OCI-LY7 (cell line): ENCODE results near the gene ST3GAL3. TPM values are rescaled to one million over a fixed set of nuclear protein-coding genes. Genes with fewer than 3 reads are reported as not detected.

Experiments
- BruUV-seq: library from RNA; stranded (reverse); fragments of 400-500 nt; replicated peaks from 2 replicates; lab custom pipeline; 2021; lab: Mats Ljungman, UMichigan
- CTCF ChIA-PET: fragments of 300-600 bp; sonication (Branson Sonifier 250); formaldehyde crosslinking; loops from one replicate; lab custom pipeline; 2022; ENCODE audit warnings: antibody characterized with exemption; ENCODE audit not compliant: unreplicated experiment; lab: Charles Lee
- POLR2A ChIA-PET: fragments of 300-600 bp; sonication (Branson Sonifier 250); formaldehyde crosslinking; loops from one replicate; lab custom pipeline; 2022; ENCODE audit warnings: antibody characterized with exemption; lab: Charles Lee
- DNase-seq: peaks from one replicate; pipeline ENCODE4 v3.0.0-alpha.2; 2015; ENCODE audit warnings: low spot score
- H2AFZ ChIP-seq: fragments of 200-600 bp; sonication (generic), shearing (Covaris generic); 2 replicates; pipeline ENCODE4 v1.6.1; 2014; ENCODE audit warnings: mild to moderate bottlenecking, antibody characterized with exemption, low read length, moderate library complexity
- H3K27ac ChIP-seq: fragments of 200-600 bp; sonication (generic); 2 replicates; pipeline ENCODE4 v1.5.1; 2014; ENCODE audit warnings: mixed run types, low read depth, mild to moderate bottlenecking, moderate library complexity, low read length, inconsistent platforms; ENCODE audit not compliant: poor library complexity, severe bottlenecking
- H3K36me3 ChIP-seq: fragments of 200-600 bp; sonication (generic); 2 replicates; pipeline ENCODE4 v1.6.1; 2014; ENCODE audit warnings: mild to moderate bottlenecking, antibody characterized with exemption, low read length, moderate library complexity, mixed read lengths; ENCODE audit not compliant: insufficient read depth
- H3K4me1 ChIP-seq: fragments of 200-600 bp; sonication (generic); 2 replicates; pipeline ENCODE4 v1.5.1; 2014; ENCODE audit warnings: mild to moderate bottlenecking, low read length; ENCODE audit not compliant: insufficient read depth, poor library complexity, severe bottlenecking
- H3K4me2 ChIP-seq: fragments of 200-600 bp; sonication (generic); 2 replicates; pipeline ENCODE4 v1.6.1; 2014; ENCODE audit warnings: mild to moderate bottlenecking, low read length
- H3K4me3 ChIP-seq: fragments of 200-600 bp; sonication (generic); 2 replicates; pipeline ENCODE4 v1.5.1; 2014; ENCODE audit warnings: mild to moderate bottlenecking, low read depth, low read length; ENCODE audit not compliant: poor library complexity, severe bottlenecking
- H3K79me2 ChIP-seq: fragments of 200-600 bp; sonication (generic); 2 replicates; pipeline ENCODE4 v1.6.1; 2016; ENCODE audit warnings: low read depth, mild to moderate bottlenecking, low read length, moderate library complexity, mixed read lengths; ENCODE audit not compliant: insufficient read depth
- H3K9me2 ChIP-seq: fragments of 200-600 bp; sonication (generic); 2 replicates; pipeline ENCODE4 v1.6.1; 2016; ENCODE audit warnings: mild to moderate bottlenecking, low read length, mixed read lengths; ENCODE audit not compliant: insufficient read depth
- H3K9me3 ChIP-seq: fragments of 200-600 bp; sonication (generic); 2 replicates; pipeline ENCODE4 v1.6.1; 2014; ENCODE audit warnings: mild to moderate bottlenecking, mixed run types, low read length, mixed read lengths
- H4K20me1 ChIP-seq: fragments of 200-600 bp; sonication (generic); 2 replicates; pipeline ENCODE4 v1.6.1; 2014; ENCODE audit warnings: mild to moderate bottlenecking, antibody characterized with exemption, low read length, moderate library complexity, mixed read lengths; ENCODE audit not compliant: insufficient read depth
- EZH2phosphoT487 ChIP-seq: fragments of 200-600 bp; sonication (generic); IDR thresholded peaks from 2 replicates; pipeline ENCODE4 v1.6.1; 2018; ENCODE audit warnings: low read depth, borderline replicate concordance, mild to moderate bottlenecking, mixed run types, antibody characterized with exemption, low read length, moderate library complexity, mixed read lengths
- intact Hi-C: fragments of 100-400 bp; cut with micrococcal nuclease; formaldehyde crosslinking; loops from one replicate; pipeline ENCODE4 v1.10.0; 2022; ENCODE audit not compliant: unreplicated experiment
- total RNA-seq, 2 experiments: library from RNA; depleted of rRNA in 1 of 2; stranded (reverse); fragments of >200 nt in 1 of 2; shearing (Covaris generic) in 1 of 2; gene quantifications; 2 replicates each; pipeline ENCODE4 v1.2.3, GENCODE V29; 2014 to 2022
- TF ChIP-seq, protein P1 (sequence below): fragments of 200-600 bp; sonication (generic); conservative IDR thresholded peaks from 2 replicates; pipeline ENCODE4 v1.5.1; 2014; ENCODE audit warnings: mild to moderate bottlenecking, antibody characterized with exemption, low read length, moderate library complexity, mixed read lengths

Gene ST3GAL3
- total RNA-seq, 2 experiments from 2014 or later, result 24.0 to 45.0 TPM

DNA sequence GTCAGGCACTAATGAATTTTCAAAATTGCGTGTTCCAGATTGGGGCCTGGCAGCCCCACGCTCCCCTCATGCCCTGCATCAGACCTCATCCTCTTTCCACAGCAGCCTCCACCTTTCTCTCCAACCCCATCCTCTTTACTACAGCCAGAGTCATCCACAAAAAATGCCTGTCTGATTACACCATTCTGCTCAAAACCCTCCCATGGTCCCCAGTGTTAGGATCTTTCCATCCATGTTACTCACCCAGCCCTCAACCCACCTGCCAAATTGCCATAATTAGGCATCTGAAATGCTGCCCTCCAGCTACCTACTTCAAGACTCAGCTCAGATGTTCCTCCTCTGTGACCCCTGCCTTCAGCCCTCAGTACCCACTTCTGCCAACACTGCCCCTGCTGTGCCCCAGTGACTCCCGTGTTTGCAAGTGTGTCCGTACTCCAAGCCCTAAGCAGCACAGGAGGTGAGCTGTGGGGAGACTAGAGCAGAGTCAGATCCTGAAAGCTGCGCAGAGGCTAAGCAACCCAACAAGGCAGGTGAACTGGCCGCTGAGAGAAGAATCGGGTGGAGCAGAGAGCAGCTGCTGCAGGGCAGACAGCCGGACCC is 225.6 kb downstream of the ST3GAL3 start:
- no peaks in the 10 kb centered on the region for H3K36me3 ChIP-seq
- no peak overlapping the region for H2AFZ ChIP-seq
- intact Hi-C loops, result loop anchor here (5.0 kb wide), 1 partner anchor 96 kb away; no protein-coding TSS in a partner anchor
- H3K9me3 ChIP-seq, result no peaks in the 10 kb centered on the region
- TF ChIP-seq, protein P1, sequence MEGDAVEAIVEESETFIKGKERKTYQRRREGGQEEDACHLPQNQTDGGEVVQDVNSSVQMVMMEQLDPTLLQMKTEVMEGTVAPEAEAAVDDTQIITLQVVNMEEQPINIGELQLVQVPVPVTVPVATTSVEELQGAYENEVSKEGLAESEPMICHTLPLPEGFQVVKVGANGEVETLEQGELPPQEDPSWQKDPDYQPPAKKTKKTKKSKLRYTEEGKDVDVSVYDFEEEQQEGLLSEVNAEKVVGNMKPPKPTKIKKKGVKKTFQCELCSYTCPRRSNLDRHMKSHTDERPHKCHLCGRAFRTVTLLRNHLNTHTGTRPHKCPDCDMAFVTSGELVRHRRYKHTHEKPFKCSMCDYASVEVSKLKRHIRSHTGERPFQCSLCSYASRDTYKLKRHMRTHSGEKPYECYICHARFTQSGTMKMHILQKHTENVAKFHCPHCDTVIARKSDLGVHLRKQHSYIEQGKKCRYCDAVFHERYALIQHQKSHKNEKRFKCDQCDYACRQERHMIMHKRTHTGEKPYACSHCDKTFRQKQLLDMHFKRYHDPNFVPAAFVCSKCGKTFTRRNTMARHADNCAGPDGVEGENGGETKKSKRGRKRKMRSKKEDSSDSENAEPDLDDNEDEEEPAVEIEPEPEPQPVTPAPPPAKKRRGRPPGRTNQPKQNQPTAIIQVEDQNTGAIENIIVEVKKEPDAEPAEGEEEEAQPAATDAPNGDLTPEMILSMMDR, result no peak
- TF ChIP-seq EZH2phosphoT487, result no peak
- H3K9me2 ChIP-seq, result no peaks in the 10 kb centered on the region
- H3K4me1 ChIP-seq, result no peaks in the 10 kb centered on the region
- no peak overlapping the region for H3K4me3 ChIP-seq
- no peaks in the 10 kb centered on the region for H3K79me2 ChIP-seq
- no TSS peak for BruUV-seq
- no peaks in the 10 kb centered on the region for H4K20me1 ChIP-seq
- ChIA-PET POLR2A (no interaction called here), CTCF (interaction anchor here (1.0 kb wide), 1 partner anchor 169 kb away, joined by 3 read pairs; no protein-coding TSS in a partner anchor)
- no peak overlapping the region for H3K4me2 ChIP-seq
- no peak for DNase-seq
- no peak overlapping the region for H3K27ac ChIP-seq

DNA sequence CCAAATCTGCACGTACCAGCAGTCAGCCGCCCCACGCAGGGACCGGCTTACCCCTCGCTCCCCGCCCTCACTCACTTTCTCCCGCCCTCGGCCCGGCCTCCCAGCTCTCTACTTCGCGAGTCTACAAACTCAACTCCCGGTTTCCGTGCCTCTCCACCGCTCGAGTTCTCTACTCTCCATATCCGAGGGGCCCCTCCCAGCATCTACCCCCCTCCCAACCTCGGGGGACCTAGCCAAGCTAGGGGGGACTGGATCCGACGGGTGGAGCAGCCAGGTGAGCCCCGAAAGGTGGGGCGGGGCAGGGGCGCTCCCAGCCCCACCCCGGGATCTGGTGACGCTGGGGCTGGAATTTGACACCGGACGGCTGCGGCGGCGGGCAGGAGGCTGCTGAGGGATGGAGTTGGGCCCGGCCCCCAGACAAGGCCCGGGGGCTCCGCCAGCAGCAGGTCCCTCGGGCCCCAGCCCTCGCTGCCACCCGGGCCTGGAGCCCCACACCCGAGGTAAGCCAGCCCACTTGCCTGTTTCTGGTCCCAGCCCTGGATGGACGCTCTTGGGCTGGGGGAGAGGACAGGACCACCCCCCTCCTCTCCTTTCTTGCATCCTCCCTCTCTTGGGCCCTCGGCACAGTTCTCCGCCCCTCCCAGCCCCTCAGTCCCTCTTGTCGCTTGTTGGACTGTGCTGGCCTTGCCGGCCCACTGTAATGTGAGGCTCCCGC is 226.2 kb downstream of the ST3GAL3 start, which contains the start of gene ARTN:
Gene ARTN (plus strand): TSS at position 416 of the 715 bp plus-strand sequence. CDS start 1,856 bp downstream, outside the sequence.
- Histone ChIP-seq H3K79me2 (no peaks in the 10 kb centered on the region), H3K4me2 (peak within 1 kb of the TSS; percentile 17; the same call in 1 of the 2 replicates), H3K4me1 (no peaks in the 10 kb centered on the region), H3K9me2 (no peaks in the 10 kb centered on the region), H3K36me3 (no peaks in the 10 kb centered on the region), H3K27ac (no peak within 1 kb of the TSS), H2AFZ (no peak within 1 kb of the TSS), H3K4me3 (no peak within 1 kb of the TSS), H4K20me1 (no peaks in the 10 kb centered on the region), H3K9me3 (no peaks in the 10 kb centered on the region)
- CTCF ChIA-PET, result interaction anchor here (0.8 to 2.2 kb wide), 5 partner anchors 10 to 170 kb away, joined by 3 to 40 read pairs (median 4); no protein-coding TSS in a partner anchor
- BruUV-seq, result no TSS peak
- DNase-seq, result no peak
- intact Hi-C loops, result loop anchor here (1.0 to 5.0 kb wide), 4 partner anchors 96 to 706 kb away; no protein-coding TSS in a partner anchor
- POLR2A ChIA-PET, result interaction anchor here (1.2 kb wide), 1 partner anchor 168 kb away, joined by 3 read pairs; no protein-coding TSS in a partner anchor
- TF ChIP-seq EZH2phosphoT487, result no peak
- TF ChIP-seq, protein P1, result no peak
